ENCODE results near the gene CYS1.

CYS1 gene

DNA sequence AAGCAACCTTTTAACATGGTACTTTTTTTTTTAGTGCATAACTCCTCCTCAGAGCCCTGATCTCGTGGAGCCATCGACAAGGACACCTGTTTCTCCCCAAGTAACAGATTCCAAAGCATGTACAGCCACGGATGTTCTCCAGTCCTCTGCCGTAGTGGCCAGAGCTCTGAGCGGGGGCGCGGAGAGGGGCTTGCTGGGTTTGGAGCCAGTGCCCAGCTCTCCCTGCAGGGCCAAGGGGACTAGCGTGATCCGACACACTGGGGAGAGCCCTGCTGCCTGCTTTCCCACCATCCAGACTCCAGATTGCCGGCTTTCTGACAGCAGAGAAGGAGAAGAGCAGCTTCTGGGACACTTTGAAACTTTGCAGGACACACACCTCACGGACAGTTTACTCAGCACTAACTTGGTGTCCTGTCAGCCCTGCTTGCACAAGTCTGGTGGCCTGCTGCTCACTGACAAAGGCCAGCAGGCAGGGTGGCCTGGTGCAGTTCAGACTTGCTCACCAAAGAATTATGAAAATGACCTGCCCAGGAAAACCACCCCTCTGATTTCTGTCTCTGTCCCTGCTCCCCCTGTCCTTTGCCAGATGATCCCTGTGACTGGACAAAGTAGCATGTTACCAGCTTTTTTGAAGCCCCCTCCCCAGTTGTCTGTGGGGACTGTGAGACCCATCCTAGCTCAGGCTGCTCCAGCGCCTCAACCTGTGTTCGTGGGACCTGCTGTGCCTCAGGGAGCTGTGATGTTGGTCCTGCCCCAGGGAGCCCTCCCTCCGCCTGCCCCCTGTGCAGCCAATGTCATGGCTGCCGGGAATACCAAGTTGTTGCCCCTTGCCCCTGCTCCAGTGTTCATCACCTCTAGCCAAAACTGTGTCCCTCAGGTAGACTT, 32.4 kb downstream of the CYS1 start:
- DNase-seq (ENCODE audit: low read depth in 2 of 2) = no peak

DNA sequence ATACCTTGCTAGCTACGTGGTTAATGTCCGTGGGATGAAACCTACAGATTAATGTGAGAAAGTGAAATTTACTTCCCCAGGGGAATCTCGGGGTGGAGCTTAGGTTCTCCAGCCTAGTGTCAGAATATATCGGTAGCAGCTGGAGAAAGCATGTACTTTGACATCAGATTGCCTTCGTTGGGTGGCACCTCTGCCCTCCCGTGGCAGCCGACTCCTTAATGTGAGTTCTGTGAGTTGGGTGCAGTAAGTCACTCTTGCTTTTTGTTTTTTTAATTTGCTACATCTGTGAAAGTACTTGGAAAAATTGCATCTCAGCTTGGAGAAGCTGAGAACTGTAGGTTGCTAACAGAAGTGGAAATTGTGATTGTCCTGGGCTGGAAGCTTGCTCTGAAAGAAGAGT, 33.3 kb downstream of the CYS1 start:
- DNase-seq (ENCODE audit: low read depth in 2 of 2) = no peak

DNA sequence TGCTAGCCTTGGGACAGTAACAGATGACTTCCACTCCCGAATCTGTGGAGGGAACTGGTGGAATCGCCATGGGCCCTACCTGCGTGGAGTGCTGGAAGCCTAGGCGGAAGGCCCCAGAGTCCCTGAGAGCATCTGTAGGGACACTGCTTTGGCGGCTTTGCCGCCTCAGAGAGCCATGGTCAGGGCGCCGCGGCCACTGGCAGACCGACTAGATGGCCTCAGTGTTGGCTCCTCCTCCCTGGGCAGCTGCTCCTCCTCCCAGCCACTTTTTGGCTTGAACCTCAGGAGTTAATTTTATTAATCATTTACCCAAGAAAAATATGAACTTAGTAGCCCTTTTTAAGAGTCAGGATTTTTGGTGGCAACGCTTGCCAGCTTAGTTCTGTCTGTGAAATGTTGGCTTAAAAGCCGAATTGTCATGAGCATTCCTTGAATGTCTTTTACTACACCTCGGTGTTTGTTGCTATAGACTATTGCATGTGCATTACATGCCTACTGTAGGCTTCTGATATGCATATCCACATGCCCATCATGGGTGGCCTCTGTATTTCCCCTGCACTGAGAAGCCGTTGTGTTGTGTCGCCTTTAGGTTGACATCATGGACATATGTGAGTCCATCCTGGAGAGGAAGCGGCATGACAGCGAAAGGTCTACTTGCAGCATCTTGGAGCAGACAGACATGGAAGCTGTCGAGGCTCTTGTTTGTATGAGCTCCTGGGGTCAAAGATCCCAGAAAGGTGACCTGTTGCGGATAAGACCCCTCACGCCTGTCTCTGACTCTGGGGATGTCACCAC, 34.5 kb downstream of the CYS1 start:
- DNase-seq (ENCODE audit: low read depth in 2 of 2) = no peak

DNA sequence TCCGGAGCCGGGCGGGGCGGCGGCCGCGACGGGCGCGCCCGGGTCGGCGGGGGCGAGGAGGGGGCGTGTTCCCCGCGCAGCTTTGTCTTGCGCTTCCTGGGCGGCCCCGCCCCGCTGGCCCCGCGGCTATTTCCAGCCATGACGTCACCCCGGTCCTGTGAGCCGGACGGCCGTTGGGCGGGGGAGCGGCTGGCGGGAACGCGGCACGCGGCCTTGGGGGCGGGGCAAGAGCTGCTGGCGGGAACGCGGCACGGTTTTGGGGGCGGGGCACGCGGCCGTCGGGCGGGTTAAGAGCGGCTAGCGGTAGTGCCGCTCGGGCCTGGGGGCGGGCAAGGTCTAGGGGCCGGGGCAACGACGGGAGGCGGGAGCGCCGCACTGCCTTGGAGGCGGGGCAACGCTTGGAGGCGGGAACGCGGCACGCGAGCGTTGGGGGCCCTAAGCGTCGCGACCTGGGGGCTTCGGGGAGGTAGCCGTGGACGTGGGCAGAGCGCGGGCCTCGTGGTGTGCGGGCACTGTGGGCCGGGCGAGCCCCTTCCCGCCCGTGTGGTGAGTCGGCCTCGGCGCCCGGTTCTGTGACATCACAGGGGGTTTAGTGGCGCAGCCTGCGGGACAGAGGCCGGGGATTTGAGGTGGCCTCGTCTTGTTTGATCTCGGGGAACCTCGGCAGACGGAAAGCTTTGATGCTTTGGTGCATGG, 36.2 kb downstream of the CYS1 start:
- DNase-seq (ENCODE audit: low read depth in 2 of 2) = peak; percentile 95 to 96

DNA sequence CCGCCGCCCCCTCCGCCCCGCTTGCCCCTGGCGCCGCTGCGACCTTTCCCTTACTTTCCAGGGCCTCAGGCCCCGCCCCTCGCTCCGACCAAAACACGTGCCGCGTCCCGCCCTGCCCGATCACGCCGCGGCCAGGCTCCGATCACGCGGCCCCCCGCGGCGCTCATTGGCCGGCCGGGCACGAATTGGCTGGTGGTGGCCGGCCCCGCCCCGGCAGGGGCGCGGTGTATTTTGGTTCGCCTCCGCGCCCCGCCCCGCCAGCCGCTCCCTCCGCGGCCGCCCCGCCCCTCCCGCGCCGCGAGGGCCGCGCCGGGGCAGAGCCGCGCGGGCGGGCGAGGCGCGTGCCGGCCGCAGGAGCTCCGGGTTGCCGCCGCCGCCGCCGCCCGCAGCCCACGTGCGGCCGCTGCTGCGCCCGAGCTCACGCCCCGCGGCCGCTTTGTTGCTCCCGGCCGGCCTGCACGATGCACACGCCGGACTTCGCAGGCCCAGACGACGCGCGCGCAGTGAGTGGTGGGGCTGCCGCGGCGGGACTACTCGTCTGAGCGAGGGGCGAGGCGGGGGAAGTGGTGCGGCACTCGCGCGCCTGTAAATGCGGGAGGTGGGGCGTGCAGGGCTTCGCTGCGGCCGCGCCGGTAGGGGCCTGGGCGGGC, 36.8 kb downstream of the CYS1 start, which contains the start of gene KLF11:
KLF11 (plus strand) TSS at position 295 of the 650 bp plus-strand sequence; CDS start at position 462, 167 bp downstream.
- DNase-seq (ENCODE audit: low read depth in 2 of 2) = peak; percentile 51 to 59

DNA sequence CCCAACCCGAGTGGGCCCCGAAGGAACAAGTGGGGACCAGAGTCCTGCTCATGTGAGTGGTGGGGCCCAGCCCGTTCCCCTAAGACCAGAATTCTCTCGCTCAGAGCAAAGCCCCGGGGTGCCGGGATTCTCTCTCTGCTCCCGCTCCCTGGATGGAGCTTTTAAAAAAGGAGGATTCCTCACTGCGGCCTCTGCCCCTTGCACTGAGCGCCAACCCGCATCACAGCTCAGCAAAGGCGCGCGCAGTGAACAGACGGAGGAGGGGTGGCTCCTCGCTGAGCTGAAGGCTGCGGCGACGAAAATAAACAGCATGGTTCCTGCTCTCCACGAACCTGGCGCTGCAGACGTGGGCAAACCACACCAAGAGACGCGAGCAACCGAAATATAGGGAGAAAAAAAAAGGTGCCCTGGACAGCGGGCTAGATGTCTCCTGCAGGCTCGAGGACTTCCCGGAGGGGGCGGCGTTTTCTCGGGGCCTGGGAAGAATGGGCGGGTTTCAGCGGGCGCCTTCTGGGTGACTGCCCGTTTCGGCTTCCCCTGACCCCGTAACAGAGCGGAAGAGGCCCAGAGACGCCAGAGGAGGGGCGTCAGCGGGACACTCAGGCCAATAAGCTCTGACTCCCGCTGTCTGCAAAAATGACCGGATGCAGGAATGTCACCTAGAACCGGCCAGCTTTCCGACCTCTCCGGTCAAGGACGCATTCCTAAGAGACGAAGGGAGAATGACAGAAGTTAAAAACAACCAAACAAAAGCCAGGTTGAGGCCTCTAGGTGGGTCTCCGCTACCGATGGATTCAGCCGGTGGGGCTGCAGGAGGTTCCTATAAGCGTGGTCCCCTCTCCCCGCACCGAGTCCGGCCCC, 37.7 kb downstream of the CYS1 start:
- peak in 1 of 2 experiments; percentile 26 for DNase-seq (ENCODE audit: low read depth in 2 of 2)

DNA sequence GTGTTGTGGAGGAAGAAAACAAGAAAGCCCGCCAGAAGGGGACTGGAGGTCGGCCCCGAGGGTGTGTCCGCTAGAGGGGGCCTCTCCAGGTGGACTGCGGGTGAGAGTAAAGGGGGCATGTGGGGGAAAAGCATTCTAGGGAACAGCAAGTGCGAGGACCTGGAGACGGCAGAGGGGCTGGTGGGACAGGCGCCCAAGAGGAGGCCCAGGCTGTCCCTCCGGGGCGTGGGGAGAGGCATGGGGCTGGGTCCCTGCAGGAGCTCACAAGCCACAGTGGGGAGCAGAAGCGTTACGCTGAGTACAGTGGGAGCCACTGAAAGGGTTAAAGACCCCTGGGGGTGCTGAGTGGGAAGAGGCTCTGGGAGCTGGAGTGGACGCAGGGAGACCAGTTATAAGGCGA, 38.5 kb downstream of the CYS1 start:
- no peak for DNase-seq (ENCODE audit: low read depth in 2 of 2)

DNA sequence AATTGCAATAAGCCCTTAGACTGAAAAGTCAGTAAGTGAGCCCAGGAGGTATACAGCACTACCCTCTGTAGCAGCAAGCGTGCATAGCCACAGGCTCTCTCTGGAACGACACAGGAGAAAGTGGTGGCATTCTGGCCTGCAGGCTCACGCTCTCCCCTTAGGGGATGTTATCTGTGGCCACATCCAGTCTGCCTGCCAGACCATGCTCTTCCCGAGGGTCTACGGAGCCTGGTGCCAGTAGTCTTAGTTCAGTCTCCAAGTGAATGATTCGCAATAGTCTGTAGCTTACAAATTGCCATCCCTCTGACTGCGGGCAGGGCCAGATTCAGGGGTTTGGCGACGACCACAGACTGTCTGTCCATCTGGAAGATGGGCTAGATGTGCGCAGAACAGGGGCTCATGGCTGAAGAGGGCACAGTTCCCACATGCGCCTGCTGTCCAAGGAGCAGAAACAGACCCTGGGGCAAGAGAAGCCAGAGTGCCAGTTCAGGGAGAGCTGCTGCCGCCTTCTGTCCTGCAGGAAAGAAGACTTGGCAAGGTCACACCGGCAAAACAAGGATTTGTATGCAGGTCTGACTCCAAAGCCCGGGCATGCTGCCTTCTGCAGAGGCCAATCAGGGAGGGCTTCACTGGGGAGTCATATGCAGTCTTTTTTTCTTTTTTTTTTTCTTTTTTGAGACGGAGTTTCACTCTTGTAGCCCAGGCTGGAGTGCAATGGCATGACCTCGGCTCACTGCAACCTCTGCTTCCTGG, 40.4 kb downstream of the CYS1 start:
- DNase-seq (ENCODE audit: low read depth in 2 of 2) = no peak

DNA sequence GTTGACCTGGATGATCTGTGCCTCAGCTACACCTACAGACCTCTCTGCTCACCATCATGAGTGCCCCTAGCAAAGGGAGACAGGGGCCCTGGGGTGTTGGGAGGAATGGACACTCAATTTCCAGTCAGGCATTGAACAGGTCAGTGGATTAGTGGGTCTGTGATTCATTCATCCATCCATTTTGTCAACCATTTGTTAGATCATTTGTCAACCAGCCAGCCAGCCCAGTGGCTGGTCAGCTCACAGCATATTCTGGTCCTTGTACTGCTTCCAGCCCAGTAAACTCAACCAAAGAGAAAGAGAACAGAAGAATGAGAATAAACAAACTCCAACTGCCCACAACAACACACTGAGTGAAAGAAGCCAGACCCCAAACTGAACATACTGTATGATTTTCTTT, 41.5 kb downstream of the CYS1 start:
- no peak for DNase-seq (ENCODE audit: low read depth in 2 of 2)

DNA sequence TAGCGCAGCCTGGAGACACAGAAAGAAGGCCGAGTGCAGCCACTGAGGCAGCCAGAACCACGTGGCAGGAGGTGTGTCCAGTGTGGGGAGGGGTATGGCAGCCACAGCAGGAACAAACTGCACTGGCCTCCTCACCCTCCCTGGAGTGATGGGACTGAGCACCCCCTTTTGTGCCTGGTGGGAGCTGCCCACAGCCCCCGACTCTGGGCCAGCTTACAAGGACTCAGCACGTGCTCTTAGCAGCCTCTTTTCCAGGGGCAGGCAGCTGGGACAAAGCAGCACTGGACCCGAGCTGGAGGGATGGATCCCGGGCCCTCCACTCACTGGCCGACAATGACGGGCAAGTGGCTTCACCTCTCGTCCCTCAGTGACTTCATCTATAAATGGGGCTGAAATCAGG, 42.1 kb downstream of the CYS1 start:
- no peak for DNase-seq (ENCODE audit: low read depth in 2 of 2)

DNA sequence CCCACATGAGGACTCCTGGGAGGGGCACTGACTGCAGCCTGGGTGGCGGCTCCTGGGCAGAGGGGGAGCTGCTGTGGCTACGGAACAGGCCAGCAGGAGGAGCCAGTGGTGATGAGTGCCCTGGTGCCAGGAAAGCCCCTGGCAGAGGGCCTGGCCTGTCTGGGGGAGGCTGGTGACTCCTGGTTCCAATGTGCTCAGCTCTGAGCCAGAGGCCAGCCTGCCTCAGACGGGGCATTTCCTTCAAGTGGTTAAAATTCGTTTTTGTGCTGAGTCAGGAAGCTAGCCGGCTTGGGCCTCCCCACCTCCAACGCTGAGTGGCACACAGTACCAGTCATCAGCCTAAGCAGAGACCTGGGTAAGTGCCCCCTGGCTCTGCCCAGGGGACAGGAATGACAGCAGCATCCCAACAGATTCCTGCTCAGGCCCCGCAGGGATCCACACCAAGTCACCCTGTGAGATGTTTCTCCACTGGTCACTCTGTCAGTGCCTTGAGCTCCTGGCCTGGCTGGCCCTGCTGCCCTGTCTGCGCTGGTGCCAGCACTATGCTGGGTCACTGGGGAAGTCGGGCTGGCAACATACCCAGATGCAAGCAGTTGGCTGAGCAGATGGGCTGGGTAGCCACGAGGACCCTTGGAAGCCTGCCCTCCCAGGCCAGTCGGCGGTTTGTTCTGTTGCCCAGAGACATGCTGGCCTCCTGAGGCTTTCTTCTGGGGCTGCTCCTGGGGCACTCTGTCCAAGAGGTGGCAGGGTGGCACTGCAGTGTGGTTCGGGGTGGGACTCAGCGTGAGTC, 43.9 kb downstream of the CYS1 start:
- DNase-seq (ENCODE audit: low read depth in 2 of 2) = no peak

DNA sequence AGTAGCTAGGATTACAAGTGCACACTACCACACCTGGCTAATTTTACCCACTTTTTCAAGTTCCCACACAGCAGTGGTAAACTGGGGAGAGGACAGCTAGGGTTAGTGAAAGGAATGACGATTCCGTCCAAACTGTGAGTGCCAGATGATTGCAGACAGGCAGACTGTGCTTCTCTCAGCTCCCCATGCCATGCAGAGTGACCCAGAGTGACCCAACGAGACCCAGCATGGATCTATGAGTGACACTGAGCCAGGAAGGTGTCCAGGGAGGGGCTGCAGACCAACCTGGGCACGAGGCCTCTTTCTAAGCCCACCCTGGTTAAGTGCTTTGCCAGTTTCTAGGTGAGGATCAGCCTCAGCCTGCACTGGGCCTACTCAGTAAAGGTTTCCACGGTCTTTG, 44.6 kb downstream of the CYS1 start:
- no peak for DNase-seq (ENCODE audit: low read depth in 2 of 2)

DNA sequence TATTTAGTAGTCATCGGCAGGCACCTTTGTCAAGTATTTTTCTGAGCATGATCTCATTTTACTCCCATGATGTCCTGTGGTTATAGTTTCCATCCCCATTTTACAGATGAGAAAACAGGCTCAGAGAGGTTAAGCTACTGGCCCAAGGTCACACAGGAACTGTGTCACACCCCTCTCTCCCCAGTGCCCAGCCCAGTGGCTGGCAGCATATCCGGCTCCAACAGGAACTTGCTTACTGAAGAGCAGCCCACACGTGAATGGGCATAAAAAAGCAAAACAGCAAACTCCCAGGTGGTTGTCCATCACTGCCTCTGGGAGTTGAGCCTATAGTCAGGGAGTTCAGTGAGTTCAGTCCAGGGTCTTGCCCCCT, 45.2 kb downstream of the CYS1 start:
- DNase-seq (ENCODE audit: low read depth in 2 of 2) = no peak

DNA sequence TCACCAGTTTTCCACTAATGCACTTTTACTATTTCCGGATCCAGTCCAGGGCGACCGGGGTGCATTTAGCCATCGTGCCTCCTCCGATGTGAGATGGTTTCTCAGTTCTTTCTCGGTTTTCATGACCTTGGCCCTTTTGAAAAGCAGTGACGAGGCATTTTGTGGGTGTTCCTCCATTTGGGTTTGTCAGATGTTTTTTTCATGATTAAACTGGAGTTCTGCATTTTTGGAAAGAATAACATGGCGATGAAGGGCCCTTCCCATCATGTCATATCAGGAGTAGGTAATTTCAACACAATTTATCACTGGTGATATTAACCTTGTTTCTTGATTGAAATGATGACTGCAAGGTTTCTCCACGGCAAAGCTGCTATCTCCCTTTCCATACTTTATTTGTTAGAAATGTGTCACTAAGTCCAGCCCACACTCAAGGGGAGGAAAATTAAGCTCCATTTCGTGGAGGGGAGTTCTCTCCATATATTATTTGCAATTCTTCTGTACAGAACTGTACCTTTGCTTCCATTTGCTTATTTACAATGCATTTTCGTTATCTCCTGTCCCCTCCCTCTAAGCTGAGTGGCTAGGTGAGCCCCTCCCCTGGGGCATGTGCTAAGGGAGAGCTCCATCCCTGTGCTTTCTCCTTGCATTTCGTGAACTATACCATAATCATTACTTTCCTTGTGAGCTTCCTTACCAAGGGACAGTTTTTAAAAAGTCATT, 45.7 kb downstream of the CYS1 start:
- no peak for DNase-seq (ENCODE audit: low read depth in 2 of 2)

DNA sequence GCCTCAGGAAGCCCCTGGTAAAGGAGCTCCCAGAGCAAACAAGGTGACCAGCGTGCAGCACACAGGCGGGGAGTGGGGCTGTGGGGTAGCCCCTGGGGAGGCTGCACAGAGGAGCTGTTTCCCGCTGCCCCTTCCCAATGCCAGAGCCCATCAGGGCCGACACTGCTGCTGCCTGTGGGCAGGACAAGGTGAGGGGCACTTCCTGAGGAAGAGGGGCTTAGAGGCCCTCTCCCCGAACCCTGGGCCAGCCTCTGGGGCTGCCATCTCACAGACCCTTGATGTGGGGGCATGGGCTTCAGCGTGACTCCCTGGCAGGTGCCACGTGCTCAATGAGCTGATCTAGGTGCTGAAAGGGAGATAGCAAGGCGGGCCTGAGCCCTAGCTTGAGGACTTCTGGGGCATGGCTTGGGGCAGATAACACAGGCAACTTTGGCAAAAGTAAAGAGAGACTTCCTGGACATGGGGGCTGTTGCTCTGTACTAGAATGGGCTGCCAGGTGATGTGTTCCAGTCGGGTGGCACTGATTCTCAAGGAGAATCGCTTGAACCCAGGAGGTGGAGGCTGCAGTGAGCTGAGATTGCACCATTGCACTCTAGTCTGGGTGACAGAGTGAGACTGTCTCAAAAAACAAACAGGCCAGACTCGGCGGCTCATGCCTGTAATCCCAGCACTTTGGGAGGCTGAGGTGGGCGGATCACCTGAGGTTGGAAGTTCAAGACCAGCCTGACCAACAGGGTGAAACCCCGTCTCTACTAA, 46.8 kb downstream of the CYS1 start:
- no peak for DNase-seq (ENCODE audit: low read depth in 2 of 2)

DNA sequence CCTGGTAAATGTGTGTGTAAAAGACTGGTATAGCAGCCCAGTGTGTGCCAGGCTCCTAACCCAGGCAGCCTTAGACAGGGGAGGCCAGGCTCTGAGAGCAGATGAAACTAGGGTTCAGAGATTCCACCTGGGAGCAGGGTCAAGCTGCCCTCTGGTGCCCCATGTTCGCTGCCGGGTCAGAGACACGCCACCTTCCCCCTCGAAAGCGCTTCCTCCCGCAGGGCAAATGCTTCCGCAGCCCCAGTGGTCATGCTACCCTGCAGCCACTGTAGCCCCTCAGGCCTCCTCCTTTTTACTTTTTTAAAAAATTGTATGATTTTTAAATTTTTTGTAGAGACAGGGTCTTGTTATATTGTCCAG, 47.5 kb downstream of the CYS1 start:
- no peak for DNase-seq (ENCODE audit: low read depth in 2 of 2)

DNA sequence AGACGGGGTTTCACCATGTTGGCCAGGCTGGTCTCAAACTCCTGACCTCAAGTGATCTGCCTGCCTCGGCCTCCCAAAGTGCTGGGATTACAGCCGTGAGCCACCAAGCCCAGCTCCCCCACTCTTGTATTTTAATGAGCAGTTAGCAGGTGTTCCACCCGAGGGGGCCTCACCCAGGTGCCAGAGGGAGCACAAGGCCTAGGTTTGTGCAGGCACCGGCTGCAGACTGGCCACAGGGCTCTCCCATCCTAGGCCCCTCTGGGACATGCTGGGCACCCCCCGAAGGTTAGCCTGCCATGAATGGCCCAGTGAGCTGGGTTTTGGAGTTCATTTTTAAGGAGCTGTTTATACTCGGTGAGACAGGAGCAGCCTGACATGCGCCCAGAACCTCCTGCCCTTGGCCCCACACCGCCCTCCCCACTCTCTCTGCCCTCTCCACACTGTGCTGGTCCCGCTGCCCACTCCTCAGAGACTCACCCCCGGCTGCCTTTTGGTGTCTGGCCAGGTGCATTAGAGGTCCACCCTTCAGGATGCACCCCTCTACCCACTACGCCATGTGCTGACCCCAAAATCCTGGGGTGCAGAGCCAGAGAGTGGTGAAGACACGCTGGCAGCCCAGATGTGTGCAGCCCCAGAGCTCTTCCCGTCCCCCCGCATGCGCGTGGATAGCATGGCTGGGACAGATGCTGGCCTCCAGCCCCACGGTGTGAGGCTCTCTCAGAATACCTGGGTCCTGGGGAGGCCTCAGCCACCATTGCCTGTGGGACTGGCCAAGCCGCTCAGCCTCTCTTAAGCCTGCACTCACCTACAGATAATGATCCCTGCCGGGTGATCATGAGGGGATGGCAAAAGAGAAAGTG, 48.1 kb downstream of the CYS1 start:
- no peak for DNase-seq (ENCODE audit: low read depth in 2 of 2)
